Epithelial cell of esophagus (primary cell): ENCODE data around the gene CCDC68.

Source experiments
- DNase-seq: peaks from one replicate; pipeline ENCODE4 v3.0.0; 2010; ENCODE audit warnings: low read depth
- H3K4me3 ChIP-seq: 2 replicates; pipeline ENCODE4 v1.5.1; 2011; ENCODE audit warnings: mild to moderate bottlenecking, low read length, control low read depth
- TF ChIP-seq, protein P1 (sequence below): IDR thresholded peaks from 2 replicates; pipeline ENCODE4 v1.5.1; 2011; ENCODE audit warnings: low read depth, mild to moderate bottlenecking, low read length, control low read depth, inconsistent platforms; ENCODE audit not compliant: insufficient read depth; ENCODE audit errors: missing control alignments

Gene CCDC68

GRCh38 chr18:54911551-54911950, 47.7 kb downstream of the CCDC68 start:
- DNase-seq: no peak
- no peak overlapping the region for H3K4me3 ChIP-seq
- TF ChIP-seq, protein P1, sequence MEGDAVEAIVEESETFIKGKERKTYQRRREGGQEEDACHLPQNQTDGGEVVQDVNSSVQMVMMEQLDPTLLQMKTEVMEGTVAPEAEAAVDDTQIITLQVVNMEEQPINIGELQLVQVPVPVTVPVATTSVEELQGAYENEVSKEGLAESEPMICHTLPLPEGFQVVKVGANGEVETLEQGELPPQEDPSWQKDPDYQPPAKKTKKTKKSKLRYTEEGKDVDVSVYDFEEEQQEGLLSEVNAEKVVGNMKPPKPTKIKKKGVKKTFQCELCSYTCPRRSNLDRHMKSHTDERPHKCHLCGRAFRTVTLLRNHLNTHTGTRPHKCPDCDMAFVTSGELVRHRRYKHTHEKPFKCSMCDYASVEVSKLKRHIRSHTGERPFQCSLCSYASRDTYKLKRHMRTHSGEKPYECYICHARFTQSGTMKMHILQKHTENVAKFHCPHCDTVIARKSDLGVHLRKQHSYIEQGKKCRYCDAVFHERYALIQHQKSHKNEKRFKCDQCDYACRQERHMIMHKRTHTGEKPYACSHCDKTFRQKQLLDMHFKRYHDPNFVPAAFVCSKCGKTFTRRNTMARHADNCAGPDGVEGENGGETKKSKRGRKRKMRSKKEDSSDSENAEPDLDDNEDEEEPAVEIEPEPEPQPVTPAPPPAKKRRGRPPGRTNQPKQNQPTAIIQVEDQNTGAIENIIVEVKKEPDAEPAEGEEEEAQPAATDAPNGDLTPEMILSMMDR: no peak

GRCh38 chr18:54910161-54910919, 48.9 kb downstream of the CCDC68 start:
- DNase-seq: no peak
- TF ChIP-seq, protein P1: no peak
- no peak overlapping the region for H3K4me3 ChIP-seq

GRCh38 chr18:54909538-54909937, 49.7 kb downstream of the CCDC68 start:
- DNase-seq: no peak
- H3K4me3 ChIP-seq: no peak overlapping the region
- TF ChIP-seq, protein P1: no peak

DNA sequence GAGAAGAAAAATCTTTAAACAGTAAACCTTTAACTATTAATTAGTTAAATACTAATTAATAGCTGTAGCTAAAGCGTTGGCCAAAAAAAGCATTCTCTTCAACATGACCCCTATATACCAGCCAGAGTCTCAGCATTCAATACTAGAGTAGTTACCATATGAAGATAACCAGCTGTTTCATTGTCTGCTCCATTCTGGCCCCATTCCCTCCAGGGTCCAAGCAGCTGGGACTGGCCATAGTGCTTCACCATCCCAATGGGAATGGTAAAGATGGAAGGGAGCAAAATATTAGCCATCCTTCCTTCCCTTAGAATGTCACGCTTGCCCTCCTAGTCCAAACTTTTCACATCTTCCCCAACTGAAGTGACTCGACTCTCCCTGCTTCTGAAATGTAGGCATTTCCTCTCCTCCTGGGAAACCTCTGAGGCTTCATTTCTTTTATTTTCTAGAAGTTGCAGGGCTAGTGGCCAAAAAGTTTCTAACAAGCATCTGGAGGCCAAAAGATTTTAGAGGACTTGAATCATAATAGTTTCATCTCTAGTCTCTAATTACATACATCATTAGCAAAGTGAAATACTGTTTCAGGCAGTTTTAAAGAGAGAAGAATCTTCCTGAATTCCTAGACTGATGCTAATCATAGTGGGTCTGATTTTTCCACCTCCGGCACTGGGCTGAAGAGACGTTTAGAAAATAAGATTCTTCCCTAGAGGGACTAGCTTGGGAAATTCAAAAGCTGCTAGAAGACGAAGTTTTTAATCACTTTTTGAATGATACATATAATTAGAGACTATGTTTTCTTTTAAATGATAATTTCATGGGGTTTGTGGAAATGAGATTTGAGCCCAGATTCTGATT, 52.7 kb downstream of the CCDC68 start:
- TF ChIP-seq, protein P1: no peak
- DNase-seq: no peak

GRCh38 chr18:54905629-54906028, 53.6 kb downstream of the CCDC68 start:
- DNase-seq: no peak
- H3K4me3 ChIP-seq: no peak overlapping the region
- TF ChIP-seq, protein P1: no peak

More for the DNA sequence above, 52.7 kb downstream of the CCDC68 start:
- H3K4me3 ChIP-seq: no peak overlapping the region

GRCh38 chr18:54904581-54904980, 54.7 kb downstream of the CCDC68 start:
- H3K4me3 ChIP-seq: no peak overlapping the region
- TF ChIP-seq, protein P1: no peak
- DNase-seq: peak; percentile 45
